K562 (cell line): ENCODE measurements around the gene COX6A2. TPM values are rescaled to one million over a fixed set of nuclear protein-coding genes. Genes with fewer than 3 reads are reported as not detected.

Source experiments
- ATAC-seq: fragments of 200-7000 bp; cut with Tn5 transposase; 3 replicates; pipeline ENCODE4 v1.9.1; 2020; ENCODE audit warnings: moderate library complexity
- BruUV-seq: library from RNA; stranded (reverse); fragments of 400-500 nt; replicated peaks from 2 replicates; lab custom pipeline; 2021; lab: Mats Ljungman, UMichigan
- CTCF ChIA-PET: fragments of 300-600 bp; formaldehyde crosslinking; extraction: SDS; loops from one replicate; lab custom pipeline; 2021; ENCODE audit warnings: low intra/inter-chr PET ratio; lab: Yijun Ruan, JAX
- POLR2A ChIA-PET: fragments of 300-600, 350-650 bp; sonication (Branson Sonifier 250); formaldehyde crosslinking; extraction: SDS; loops from one replicate; lab custom pipeline; 2021; ENCODE audit warnings: antibody characterized with exemption, inconsistent platforms; lab: Yijun Ruan, JAX
- DNase-seq, 4 experiments: peaks; one replicate each; pipeline versions ENCODE4 v3.0.0 to v3.0.0-alpha.2; 2011 to 2018; ENCODE audit warnings: low spot score in 3 of 4, mixed read lengths in 3 of 4; ENCODE audit errors: extremely low read depth in 1 of 4
- FAIRE-seq: peaks from 2 replicates; lab custom pipeline; 2011; peaks lifted over from hg19 to GRCh38; lab: Jason Lieb, UNC
- H2AFZ ChIP-seq: 2 replicates; pipeline ENCODE4 v1.6.0; 2011; ENCODE audit warnings: low read depth, low read length, control low read depth, inconsistent platforms
- H3K27ac ChIP-seq: fragments of 200-600 bp; 3 replicates; pipeline ENCODE4 v1.8.0; 2011; ENCODE audit warnings: low read depth, mild to moderate bottlenecking, control low read depth, inconsistent platforms, low read length, moderate library complexity, mixed read lengths; ENCODE audit errors: extremely low read depth
- H3K27me3 ChIP-seq, 2 experiments: fragments of 300-600 bp in 1 of 2; 2 replicates in 1 of 2; 3 replicates in 1 of 2; pipeline versions ENCODE4 v1.6.0 to v1.8.0; 2011; ENCODE audit warnings: inconsistent platforms in 2 of 2, low read length in 2 of 2, mild to moderate bottlenecking in 1 of 2, mixed read lengths in 1 of 2, moderate library complexity in 1 of 2; ENCODE audit not compliant: control insufficient read depth in 2 of 2, insufficient read depth in 2 of 2
- H3K36me3 ChIP-seq: fragments of 300-600 bp; 3 replicates; pipeline ENCODE4 v1.8.0; 2011; ENCODE audit warnings: mild to moderate bottlenecking, low read length, inconsistent platforms; ENCODE audit not compliant: control insufficient read depth, insufficient read depth
- H3K4me1 ChIP-seq, 2 experiments: fragments of 200-600 bp in 1 of 2; replicated peaks in 1 of 2; 2 replicates in 1 of 2; 3 replicates in 1 of 2; pipeline versions ENCODE4 v1.5.1 to v1.8.0; 2011; ENCODE audit warnings: inconsistent platforms in 2 of 2, low read length in 2 of 2, mild to moderate bottlenecking in 1 of 2, mixed read lengths in 1 of 2, moderate library complexity in 1 of 2; ENCODE audit not compliant: control insufficient read depth in 2 of 2, insufficient read depth in 2 of 2
- H3K4me2 ChIP-seq: 2 replicates; pipeline ENCODE4 v1.6.1; 2011; ENCODE audit warnings: low read length, control low read depth, inconsistent platforms, mixed read lengths; ENCODE audit not compliant: insufficient read depth
- H3K4me3 ChIP-seq: fragments of 200-600 bp; sonication (generic), shearing (Covaris generic); 2 replicates; pipeline ENCODE4 v1.5.1; 2016; ENCODE audit warnings: control low read depth, inconsistent platforms
- H3K79me2 ChIP-seq: fragments of 200-600 bp; 3 replicates; pipeline ENCODE4 v1.8.0; 2011; ENCODE audit warnings: low read length, inconsistent platforms; ENCODE audit not compliant: control insufficient read depth, insufficient read depth
- H3K9ac ChIP-seq, 2 experiments: 2 replicates each; pipeline versions ENCODE4 v1.6.0 to v1.6.1; 2011; ENCODE audit warnings: low read depth in 2 of 2, low read length in 2 of 2, control low read depth in 1 of 2, inconsistent platforms in 1 of 2, mild to moderate bottlenecking in 1 of 2, mixed read lengths in 1 of 2; ENCODE audit not compliant: insufficient read depth in 1 of 2
- H3K9me1 ChIP-seq: one replicate; pipeline ENCODE4 v1.6.0; 2011; ENCODE audit warnings: inconsistent platforms, mild to moderate bottlenecking, low read length, moderate library complexity; ENCODE audit not compliant: control insufficient read depth, insufficient read depth
- H3K9me3 ChIP-seq: replicated peaks from 2 replicates; pipeline ENCODE4 v1.5.1; 2011; ENCODE audit warnings: low read depth, low read length, inconsistent platforms; ENCODE audit not compliant: control insufficient read depth, insufficient read depth
- H4K20me1 ChIP-seq: replicated peaks from 2 replicates; pipeline ENCODE4 v1.6.1; 2011; ENCODE audit warnings: low read length, inconsistent platforms, mixed read lengths; ENCODE audit not compliant: control insufficient read depth, insufficient read depth
- C11orf30 ChIP-seq: fragments of 450-650 bp; IDR thresholded peaks from 2 replicates; pipeline ENCODE4 v1.6.1; 2016; ENCODE audit warnings: low read depth, mild to moderate bottlenecking
- CEBPG ChIP-seq, 3 experiments: fragments of 200-800 bp in 1 of 3; sonication (Bioruptor generic) in 1 of 3; sonication (generic) in 1 of 3; formaldehyde crosslinking in 1 of 3; IDR thresholded peaks in 2 of 3; conservative IDR thresholded peaks in 1 of 3; 2 replicates each; pipeline versions ENCODE4 v1.6.1 to v1.8.0; 2016 to 2022; ENCODE audit warnings: missing compliant biosample characterization in 2 of 3, missing genetic modification characterization in 2 of 3, mild to moderate bottlenecking in 1 of 3, missing genetic modification reagents in 1 of 3
- EGR1 ChIP-seq: fragments of 450-650 bp; conservative IDR thresholded peaks from 2 replicates; pipeline ENCODE4 v1.6.1; 2017; ENCODE audit warnings: mild to moderate bottlenecking
- JUND ChIP-seq, 2 experiments: IDR thresholded peaks; 2 replicates in 1 of 2; 3 replicates in 1 of 2; pipeline ENCODE4 v1.6.1; 2011; ENCODE audit warnings: borderline replicate concordance in 2 of 2, low read depth in 2 of 2, low read length in 2 of 2, improper control_type of control experiment in 1 of 2, missing biosample characterization in 1 of 2, missing genetic modification characterization in 1 of 2, missing genetic modification reagents in 1 of 2
- POLR3A ChIP-seq: IDR thresholded peaks from 2 replicates; pipeline ENCODE4 v1.6.1; 2011; ENCODE audit warnings: borderline replicate concordance, mild to moderate bottlenecking, moderate library complexity; ENCODE audit not compliant: insufficient read length, insufficient read depth; ENCODE audit errors: extremely low read depth
- RB1 ChIP-seq: fragments of 450-650 bp; IDR thresholded peaks from 2 replicates; pipeline ENCODE4 v1.6.1; 2017; ENCODE audit warnings: low read depth, mild to moderate bottlenecking
- RBFOX2 ChIP-seq: fragments of 200-400 bp; formaldehyde crosslinking; IDR thresholded peaks from 2 replicates; pipeline ENCODE4 v1.6.1; 2017; ENCODE audit warnings: low read depth, mild to moderate bottlenecking, low read length, moderate library complexity
- TARDBP ChIP-seq: fragments of 450-650 bp; IDR thresholded peaks from 2 replicates; pipeline ENCODE4 v1.6.1; 2016
- ZNF184 ChIP-seq: sonication (generic); formaldehyde crosslinking; IDR thresholded peaks from 2 replicates; pipeline ENCODE4 v1.5.0; 2020; ENCODE audit warnings: missing genetic modification reagents
- ZNF79 ChIP-seq: fragments of 250-450 bp; sonication (Bioruptor Pico); IDR thresholded peaks from 2 replicates; pipeline ENCODE4 v1.4.0; 2020; ENCODE audit warnings: low read depth, mild to moderate bottlenecking, moderate library complexity
- WGBS: fragments of 100-300 bp; shearing (Covaris generic); methylation state at CpG from one replicate; pipeline ENCODE4 v1.1.6; 2016; ENCODE audit warnings: low coverage, mixed read lengths; ENCODE audit not compliant: insufficient coverage; ENCODE audit errors: missing lambda C conversion rate; 5-methylcytosine and 5-hydroxymethylcytosine counted together
- in situ Hi-C: fragments of 300-500 bp; cut with MboI; formaldehyde crosslinking; loops from 4 replicates; pipeline ENCODE4 v1.15.0; 2018; ENCODE audit warnings: inconsistent platforms, mixed read lengths
- intact Hi-C: fragments of 100-400 bp; cut with micrococcal nuclease; formaldehyde crosslinking; loops from 2 replicates; pipeline ENCODE4 v1.14.2; 2022
- polyA plus RNA-seq, 8 experiments: library from polyadenylated mRNA; depleted of rRNA in 4 of 8; stranded (reverse) in 5 of 8; unstranded in 3 of 8; fragments of >200 nt; fragmentation: Nextera tagmentation in 2 of 8; fragmentation: Illumina TruSeq in 1 of 8; extraction: Ambion mirVana in 2 of 8; extraction: Trizol in 1 of 8; gene quantifications; 2 replicates each; pipeline versions ENCODE4 v1.2.1 to v1.2.3, GENCODE V29; 2011 to 2014; ENCODE audit warnings: inconsistent platforms in 1 of 8, missing spikeins in 1 of 8
- total RNA-seq, 7 experiments: library from RNA; depleted of rRNA in 6 of 7; stranded (reverse); fragments of >200 nt in 6 of 7; fragmentation: Illumina TruSeq in 2 of 7; extraction: Trizol in 2 of 7; gene quantifications; 2 replicates each; pipeline versions ENCODE4 v1.2.1 to v1.2.3, GENCODE V29; 2011 to 2021; ENCODE audit warnings: low replicate concordance in 1 of 7
- TF ChIP-seq, protein P1 (sequence below): sonication (generic); formaldehyde crosslinking; IDR thresholded peaks from 2 replicates; pipeline ENCODE4 v1.8.0; 2022; ENCODE audit warnings: missing genetic modification reagents, mild to moderate bottlenecking, moderate library complexity, borderline replicate concordance

The COX6A2 gene
- total and polyA plus RNA-seq, 9 of the 15 experiments (the other 6 are each of a cell fraction or from before 2014, with no cell fraction given): not detected

- POLR2A ChIA-PET: interaction anchor here (0.9 to 1.0 kb wide), 2 partner anchors 9 to 203 kb away, joined by 3 read pairs; no protein-coding TSS in a partner anchor
These were observed 42.5 kb downstream of the COX6A2 start for GRCh38 chr16:31385680-31386079.

GRCh38 chr16:31382485-31383161 is 45.5 kb downstream of the COX6A2 start:
- no TSS peak for BruUV-seq
- Histone ChIP-seq H3K9me1 (no peaks in the 10 kb centered on the region), H3K4me3 (no peak overlapping the region), H2AFZ (no peak overlapping the region), H3K9ac (no peak overlapping the region), H3K27ac (no peak overlapping the region), H4K20me1 (no peaks in the 10 kb centered on the region), H3K4me1 (peaks cover 0 to 5% of the 10 kb centered on the region in 2 experiments; a peak in 2 of 5 replicates), H3K36me3 (no peaks in the 10 kb centered on the region), H3K4me2 (no peak overlapping the region), H3K27me3 (peaks cover 3 to 34% of the 10 kb centered on the region in 2 experiments; a peak in 4 of 5 replicates), H3K79me2 (no peaks in the 10 kb centered on the region), H3K9me3 (no peaks in the 10 kb centered on the region)
- peak; percentile 84 for FAIRE-seq
- ChIA-PET CTCF (interaction anchor here (0.6 to 1.7 kb wide), 3 partner anchors 397 to 499 kb away, joined by 3 to 15 read pairs (median 3); partner anchors contain the start of gene HSD3B7), POLR2A (interaction anchor here (0.6 to 1.9 kb wide), 8 partner anchors 9 to 326 kb away, joined by 3 to 10 read pairs (median 4); partner anchors contain the start of gene FUS)
- DNase-seq: peak; percentile 71 to 82 (median 72)
- WGBS: 18% methylated on average over 14 of the region's 14 CpGs
- in situ Hi-C loops: loop anchor here (10.0 kb wide), 1 partner anchor 312 kb away; no protein-coding TSS in a partner anchor
- ATAC-seq: peak; percentile 96
- intact Hi-C loops: loop anchor here (5.0 to 10.0 kb wide), 4 partner anchors 62 to 492 kb away; partner anchors contain the start of genes PYCARD, ZNF267 and ZNF843
- TF ChIP-seq, protein P1, sequence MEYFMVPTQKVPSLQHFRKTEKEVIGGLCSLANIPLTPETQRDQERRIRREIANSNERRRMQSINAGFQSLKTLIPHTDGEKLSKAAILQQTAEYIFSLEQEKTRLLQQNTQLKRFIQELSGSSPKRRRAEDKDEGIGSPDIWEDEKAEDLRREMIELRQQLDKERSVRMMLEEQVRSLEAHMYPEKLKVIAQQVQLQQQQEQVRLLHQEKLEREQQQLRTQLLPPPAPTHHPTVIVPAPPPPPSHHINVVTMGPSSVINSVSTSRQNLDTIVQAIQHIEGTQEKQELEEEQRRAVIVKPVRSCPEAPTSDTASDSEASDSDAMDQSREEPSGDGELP (CRISPR knock-in tag): peak; percentile 93
- TF ChIP-seq CEBPG (CRISPR knock-in tag; IDR thresholded peaks at IDR 0.05): peak; percentile 82
- TF ChIP-seq CEBPG (tag; conservative IDR thresholded peaks at IDR 0.05 in 1 of 2, IDR thresholded peaks at IDR 0.05 in 1 of 2): peak; percentile 68 to 93
- TF ChIP-seq JUND (IDR thresholded peaks at IDR 0.05; ENCODE audit: borderline replicate concordance, low read depth, low read length): 0 out of 2 replicates have a peak, but pooled peaks have one; percentile 19
- TF ChIP-seq JUND (tag; IDR thresholded peaks at IDR 0.05; ENCODE audit: borderline replicate concordance, low read depth, low read length): no peak
- TF ChIP-seq ZNF184 (CRISPR knock-in tag): no peak
- 0 out of 2 replicates have a peak, but pooled peaks have one; percentile 47 for TF ChIP-seq RB1
- no peak for TF ChIP-seq POLR3A
- peak; percentile 41; the same call in 1 of the 2 replicates for TF ChIP-seq C11orf30

More at GRCh38 chr16:31385680-31386079, 42.5 kb downstream of the COX6A2 start:
- H3K4me2 ChIP-seq: no peak overlapping the region
- H3K9ac ChIP-seq: no peak overlapping the region
- TF ChIP-seq RBFOX2 (no peak), ZNF79 (CRISPR knock-in tag) (no peak), EGR1 (peak; percentile 22; the same call in 1 of the 2 replicates), TARDBP (no peak)
- intact Hi-C loops (loop anchor here (10.0 kb wide), 3 partner anchors 59 to 489 kb away; partner anchors contain the start of genes ZNF267 and ZNF843), in situ Hi-C loops (loop anchor here (10.0 kb wide), 1 partner anchor 309 kb away; no protein-coding TSS in a partner anchor)
- peaks cover 0 to 5% of the 10 kb centered on the region in 2 experiments; a peak in 2 of 5 replicates for H3K4me1 ChIP-seq
- no peak overlapping the region for H3K4me3 ChIP-seq
- BruUV-seq: no TSS peak
- DNase-seq (no peak), ATAC-seq (no peak), FAIRE-seq (no peak)
- no peak overlapping the region for H2AFZ ChIP-seq
- no peaks in the 10 kb centered on the region for H3K9me1 ChIP-seq
- no peaks in the 10 kb centered on the region for H3K36me3 ChIP-seq
- H3K27me3 ChIP-seq: peaks cover 11 to 40% of the 10 kb centered on the region in 2 experiments
- WGBS: 8% methylated on average over 4 of the region's 4 CpGs
- H3K27ac ChIP-seq: no peak overlapping the region
- no peaks in the 10 kb centered on the region for H3K79me2 ChIP-seq
- CTCF ChIA-PET: no interaction called here
- no peaks in the 10 kb centered on the region for H3K9me3 ChIP-seq
- H4K20me1 ChIP-seq: no peaks in the 10 kb centered on the region
